K562 (cell line): ENCODE data around the gene UBTD1. TPM values are rescaled to one million over a fixed set of nuclear protein-coding genes. Genes with fewer than 3 reads are reported as not detected.
"Not testable (repeated sequence)": the region's sequence is repeated elsewhere in the genome, so short reads cannot be mapped to it uniquely, and the experiment has no call there.

Experiments
- ATAC-seq: fragments of 200-7000 bp; cut with Tn5 transposase; 3 replicates; pipeline ENCODE4 v1.9.1; 2020; ENCODE audit warnings: moderate library complexity
- BruUV-seq: library from RNA; stranded (reverse); fragments of 400-500 nt; replicated peaks from 2 replicates; lab custom pipeline; 2021; lab: Mats Ljungman, UMichigan
- CTCF ChIA-PET: fragments of 300-600 bp; formaldehyde crosslinking; extraction: SDS; loops from one replicate; lab custom pipeline; 2021; ENCODE audit warnings: low intra/inter-chr PET ratio; lab: Yijun Ruan, JAX
- POLR2A ChIA-PET: fragments of 300-600, 350-650 bp; sonication (Branson Sonifier 250); formaldehyde crosslinking; extraction: SDS; loops from one replicate; lab custom pipeline; 2021; ENCODE audit warnings: antibody characterized with exemption, inconsistent platforms; lab: Yijun Ruan, JAX
- DNase-seq, 4 experiments: peaks; one replicate each; pipeline versions ENCODE4 v3.0.0 to v3.0.0-alpha.2; 2011 to 2018; ENCODE audit warnings: low spot score in 3 of 4, mixed read lengths in 3 of 4; ENCODE audit errors: extremely low read depth in 1 of 4
- FAIRE-seq: peaks from 2 replicates; lab custom pipeline; 2011; peaks lifted over from hg19 to GRCh38; lab: Jason Lieb, UNC
- H2AFZ ChIP-seq: 2 replicates; pipeline ENCODE4 v1.6.0; 2011; ENCODE audit warnings: low read depth, low read length, control low read depth, inconsistent platforms
- H3K27ac ChIP-seq: fragments of 200-600 bp; 3 replicates; pipeline ENCODE4 v1.8.0; 2011; ENCODE audit warnings: low read depth, mild to moderate bottlenecking, control low read depth, inconsistent platforms, low read length, moderate library complexity, mixed read lengths; ENCODE audit errors: extremely low read depth
- H3K27me3 ChIP-seq, 2 experiments: fragments of 300-600 bp in 1 of 2; 2 replicates in 1 of 2; 3 replicates in 1 of 2; pipeline versions ENCODE4 v1.6.0 to v1.8.0; 2011; ENCODE audit warnings: inconsistent platforms in 2 of 2, low read length in 2 of 2, mild to moderate bottlenecking in 1 of 2, mixed read lengths in 1 of 2, moderate library complexity in 1 of 2; ENCODE audit not compliant: control insufficient read depth in 2 of 2, insufficient read depth in 2 of 2
- H3K36me3 ChIP-seq: fragments of 300-600 bp; 3 replicates; pipeline ENCODE4 v1.8.0; 2011; ENCODE audit warnings: mild to moderate bottlenecking, low read length, inconsistent platforms; ENCODE audit not compliant: control insufficient read depth, insufficient read depth
- H3K4me1 ChIP-seq, 2 experiments: fragments of 200-600 bp in 1 of 2; replicated peaks in 1 of 2; 2 replicates in 1 of 2; 3 replicates in 1 of 2; pipeline versions ENCODE4 v1.5.1 to v1.8.0; 2011; ENCODE audit warnings: inconsistent platforms in 2 of 2, low read length in 2 of 2, mild to moderate bottlenecking in 1 of 2, mixed read lengths in 1 of 2, moderate library complexity in 1 of 2; ENCODE audit not compliant: control insufficient read depth in 2 of 2, insufficient read depth in 2 of 2
- H3K4me2 ChIP-seq: 2 replicates; pipeline ENCODE4 v1.6.1; 2011; ENCODE audit warnings: low read length, control low read depth, inconsistent platforms, mixed read lengths; ENCODE audit not compliant: insufficient read depth
- H3K4me3 ChIP-seq: fragments of 200-600 bp; sonication (generic), shearing (Covaris generic); 2 replicates; pipeline ENCODE4 v1.5.1; 2016; ENCODE audit warnings: control low read depth, inconsistent platforms
- H3K79me2 ChIP-seq: fragments of 200-600 bp; 3 replicates; pipeline ENCODE4 v1.8.0; 2011; ENCODE audit warnings: low read length, inconsistent platforms; ENCODE audit not compliant: control insufficient read depth, insufficient read depth
- H3K9ac ChIP-seq, 2 experiments: 2 replicates each; pipeline versions ENCODE4 v1.6.0 to v1.6.1; 2011; ENCODE audit warnings: low read depth in 2 of 2, low read length in 2 of 2, control low read depth in 1 of 2, inconsistent platforms in 1 of 2, mild to moderate bottlenecking in 1 of 2, mixed read lengths in 1 of 2; ENCODE audit not compliant: insufficient read depth in 1 of 2
- H3K9me1 ChIP-seq: one replicate; pipeline ENCODE4 v1.6.0; 2011; ENCODE audit warnings: inconsistent platforms, mild to moderate bottlenecking, low read length, moderate library complexity; ENCODE audit not compliant: control insufficient read depth, insufficient read depth
- H3K9me3 ChIP-seq: replicated peaks from 2 replicates; pipeline ENCODE4 v1.5.1; 2011; ENCODE audit warnings: low read depth, low read length, inconsistent platforms; ENCODE audit not compliant: control insufficient read depth, insufficient read depth
- H4K20me1 ChIP-seq: replicated peaks from 2 replicates; pipeline ENCODE4 v1.6.1; 2011; ENCODE audit warnings: low read length, inconsistent platforms, mixed read lengths; ENCODE audit not compliant: control insufficient read depth, insufficient read depth
- RHOXF2B ChIP-seq: fragments of 250-450 bp; sonication (Bioruptor Pico); conservative IDR thresholded peaks from 2 replicates; pipeline ENCODE4 v1.5.1; 2021
- YBX1 ChIP-seq: fragments of 450-650 bp; IDR thresholded peaks from 2 replicates; pipeline ENCODE4 v1.7.1; 2016; ENCODE audit warnings: mild to moderate bottlenecking
- ZNF347 ChIP-seq: fragments of 450-650 bp; formaldehyde crosslinking; IDR thresholded peaks from 2 replicates; pipeline ENCODE4 v1.4.0; 2020; ENCODE audit warnings: low read depth, mild to moderate bottlenecking, moderate library complexity
- WGBS: fragments of 100-300 bp; shearing (Covaris generic); methylation state at CpG from one replicate; pipeline ENCODE4 v1.1.6; 2016; ENCODE audit warnings: low coverage, mixed read lengths; ENCODE audit not compliant: insufficient coverage; ENCODE audit errors: missing lambda C conversion rate; 5-methylcytosine and 5-hydroxymethylcytosine counted together
- in situ Hi-C: fragments of 300-500 bp; cut with MboI; formaldehyde crosslinking; loops from 4 replicates; pipeline ENCODE4 v1.15.0; 2018; ENCODE audit warnings: inconsistent platforms, mixed read lengths
- intact Hi-C: fragments of 100-400 bp; cut with micrococcal nuclease; formaldehyde crosslinking; loops from 2 replicates; pipeline ENCODE4 v1.14.2; 2022
- polyA plus RNA-seq, 8 experiments: library from polyadenylated mRNA; depleted of rRNA in 4 of 8; stranded (reverse) in 5 of 8; unstranded in 3 of 8; fragments of >200 nt; fragmentation: Nextera tagmentation in 2 of 8; fragmentation: Illumina TruSeq in 1 of 8; extraction: Ambion mirVana in 2 of 8; extraction: Trizol in 1 of 8; gene quantifications; 2 replicates each; pipeline versions ENCODE4 v1.2.1 to v1.2.3, GENCODE V29; 2011 to 2014; ENCODE audit warnings: inconsistent platforms in 1 of 8, missing spikeins in 1 of 8
- total RNA-seq, 7 experiments: library from RNA; depleted of rRNA in 6 of 7; stranded (reverse); fragments of >200 nt in 6 of 7; fragmentation: Illumina TruSeq in 2 of 7; extraction: Trizol in 2 of 7; gene quantifications; 2 replicates each; pipeline versions ENCODE4 v1.2.1 to v1.2.3, GENCODE V29; 2011 to 2021; ENCODE audit warnings: low replicate concordance in 1 of 7
- TF ChIP-seq, protein P1 (sequence below), 2 experiments: IDR thresholded peaks; 2 replicates each; pipeline ENCODE4 v1.6.1; 2011; ENCODE audit warnings: borderline replicate concordance in 1 of 2, control low read depth in 1 of 2, low read depth in 1 of 2, low read length in 1 of 2, mild to moderate bottlenecking in 1 of 2, mixed read lengths in 1 of 2, moderate library complexity in 1 of 2; ENCODE audit not compliant: insufficient read depth in 1 of 2, insufficient read length in 1 of 2, poor library complexity in 1 of 2, severe bottlenecking in 1 of 2; ENCODE audit errors: extremely low read depth in 1 of 2
- TF ChIP-seq, protein P2 (sequence below): fragments of 450-650 bp; formaldehyde crosslinking; IDR thresholded peaks from 2 replicates; pipeline ENCODE4 v1.4.0; 2020; ENCODE audit warnings: mild to moderate bottlenecking, mixed read lengths

UBTD1 gene
- total and polyA plus RNA-seq, 9 of the 15 experiments (the other 6 are each of a cell fraction or from before 2014, with no cell fraction given), result 0.08 to 1.6 (median 0.81) TPM; not detected in 1

DNA sequence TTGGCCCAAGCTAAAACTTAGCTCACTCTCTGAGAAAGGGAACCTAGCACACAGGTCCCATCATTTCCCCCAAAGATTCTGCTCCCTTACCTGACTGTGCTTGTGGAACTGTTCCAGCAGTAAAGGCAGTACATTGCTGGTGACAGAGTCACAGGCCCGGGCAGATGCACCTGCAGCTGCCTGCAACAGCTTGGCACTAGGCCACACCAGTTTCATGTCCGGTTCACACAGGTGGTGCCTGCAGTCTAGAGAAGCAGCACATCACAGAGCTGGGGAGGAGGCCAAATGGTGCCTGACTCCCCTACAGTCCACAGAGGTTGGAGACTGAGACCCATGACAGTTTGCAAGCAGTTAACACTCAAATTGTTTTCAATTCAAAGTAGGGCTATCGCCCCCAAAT, 30.6 kb upstream of the UBTD1 start:
- Histone ChIP-seq H2AFZ (no peak overlapping the region), H3K4me1 (no peaks in the 10 kb centered on the region), H4K20me1 (no peaks in the 10 kb centered on the region), H3K9ac (no peak overlapping the region)
- in situ Hi-C loops, result no loop called here
- no peak for TF ChIP-seq YBX1
- TF ChIP-seq, protein P1, sequence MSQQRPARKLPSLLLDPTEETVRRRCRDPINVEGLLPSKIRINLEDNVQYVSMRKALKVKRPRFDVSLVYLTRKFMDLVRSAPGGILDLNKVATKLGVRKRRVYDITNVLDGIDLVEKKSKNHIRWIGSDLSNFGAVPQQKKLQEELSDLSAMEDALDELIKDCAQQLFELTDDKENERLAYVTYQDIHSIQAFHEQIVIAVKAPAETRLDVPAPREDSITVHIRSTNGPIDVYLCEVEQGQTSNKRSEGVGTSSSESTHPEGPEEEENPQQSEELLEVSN (IDR thresholded peaks at IDR 0.05; ENCODE audit: borderline replicate concordance in 1 of 2, extremely low read depth in 1 of 2, insufficient read depth in 1 of 2, insufficient read length in 1 of 2, low read depth in 1 of 2, low read length in 1 of 2, poor library complexity in 1 of 2, severe bottlenecking in 1 of 2), result no peak
- TF ChIP-seq, protein P2, sequence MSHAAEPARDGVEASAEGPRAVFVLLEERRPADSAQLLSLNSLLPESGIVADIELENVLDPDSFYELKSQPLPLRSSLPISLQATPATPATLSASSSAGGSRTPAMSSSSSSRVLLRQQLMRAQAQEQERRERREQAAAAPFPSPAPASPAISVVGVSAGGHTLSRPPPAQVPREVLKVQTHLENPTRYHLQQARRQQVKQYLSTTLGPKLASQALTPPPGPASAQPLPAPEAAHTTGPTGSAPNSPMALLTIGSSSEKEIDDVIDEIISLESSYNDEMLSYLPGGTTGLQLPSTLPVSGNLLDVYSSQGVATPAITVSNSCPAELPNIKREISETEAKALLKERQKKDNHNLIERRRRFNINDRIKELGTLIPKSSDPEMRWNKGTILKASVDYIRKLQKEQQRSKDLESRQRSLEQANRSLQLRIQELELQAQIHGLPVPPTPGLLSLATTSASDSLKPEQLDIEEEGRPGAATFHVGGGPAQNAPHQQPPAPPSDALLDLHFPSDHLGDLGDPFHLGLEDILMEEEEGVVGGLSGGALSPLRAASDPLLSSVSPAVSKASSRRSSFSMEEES (CRISPR knock-in tag), result no peak
- TF ChIP-seq RHOXF2B (CRISPR knock-in tag), result no peak
- no peak for TF ChIP-seq ZNF347 (CRISPR knock-in tag)
- TF ChIP-seq, all 486 proteins: peak for 0
- H3K27ac ChIP-seq, result no peak overlapping the region
- H3K9me1 ChIP-seq, result no peaks in the 10 kb centered on the region
- 95% methylated on average over 3 of the region's 3 CpGs for WGBS
- BruUV-seq, result no TSS peak
- H3K79me2 ChIP-seq, result no peaks in the 10 kb centered on the region
- H3K27me3 ChIP-seq, result no peaks in the 10 kb centered on the region
- intact Hi-C loops, result no loop called here
- FAIRE-seq, result no peak
- no peaks in the 10 kb centered on the region for H3K9me3 ChIP-seq
- DNase-seq, result no peak
- no peak for ATAC-seq
- ChIA-PET CTCF (no interaction called here), POLR2A (interaction anchor here (0.6 to 3.1 kb wide), 3 partner anchors 13 to 165 kb away, joined by 4 to 12 read pairs (median 6); partner anchors contain the start of gene MORN4)
- H3K36me3 ChIP-seq, result peaks cover 72% of the 10 kb centered on the region
- H3K4me2 ChIP-seq, result no peak overlapping the region
- H3K4me3 ChIP-seq, result no peak overlapping the region

DNA sequence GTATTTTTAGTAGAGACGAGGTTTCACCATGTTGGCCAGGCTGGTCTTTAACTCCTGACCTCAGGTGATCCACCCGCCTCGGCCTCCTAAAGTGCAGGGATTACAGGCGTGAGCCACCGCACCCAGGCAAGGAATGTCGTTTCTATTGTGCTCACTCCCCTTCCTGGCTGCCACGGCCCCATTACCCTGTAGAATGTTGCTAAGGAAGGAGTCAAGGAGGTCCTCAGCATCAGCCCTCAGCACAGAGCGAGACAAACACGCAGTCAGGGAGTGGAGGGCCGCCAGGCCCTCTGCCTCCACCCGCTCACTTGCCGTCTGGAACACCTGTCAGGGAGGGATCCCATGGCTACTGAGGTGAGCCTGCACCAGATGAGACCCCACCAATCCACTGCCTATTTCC, 29.9 kb upstream of the UBTD1 start:
- in situ Hi-C loops, H3K9me3 ChIP-seq, ATAC-seq, H3K9ac ChIP-seq, H3K4me1 ChIP-seq, intact Hi-C loops, H3K4me3 ChIP-seq, FAIRE-seq, H3K27ac ChIP-seq, H3K79me2 ChIP-seq, H3K27me3 ChIP-seq, H4K20me1 ChIP-seq, H3K4me2 ChIP-seq, BruUV-seq, DNase-seq, H2AFZ ChIP-seq, CTCF ChIA-PET, H3K9me1 ChIP-seq: not testable (repeated sequence)
- peaks cover 72% of the 10 kb centered on the region for H3K36me3 ChIP-seq
- 100% methylated on average over 9 of the region's 12 CpGs for WGBS
- POLR2A ChIA-PET, result interaction anchor here (0.6 to 3.1 kb wide), 3 partner anchors 14 to 164 kb away, joined by 4 to 12 read pairs (median 6); partner anchors contain the start of gene MORN4
